Measurements from ENCODE around the gene NOSTRIN. TPM values are rescaled to one million over a fixed set of nuclear protein-coding genes. Genes with fewer than 3 reads are reported as not detected.

The NOSTRIN gene
- total RNA-seq, 1 experiment from 2014 or later = 3.1 TPM

- Histone ChIP-seq H3K4me2 (ENCODE audit: low read length) (no peak overlapping the region), H3K27me3 (ENCODE audit: insufficient read depth, low read length) (no peaks in the 10 kb centered on the region), H2AFZ (ENCODE audit: low read depth, low read length, poor library complexity, severe bottlenecking) (no peak overlapping the region), H4K20me1 (ENCODE audit: insufficient read depth) (no peaks in the 10 kb centered on the region), H3K27ac (ENCODE audit: low read depth, low read length) (no peak overlapping the region), H3K9me3 (ENCODE audit: control insufficient read depth in 1 of 2, insufficient read depth in 1 of 2, low read depth in 1 of 2, low read length in 2 of 2) (no peaks in the 10 kb centered on the region), H3K4me3 (replicated peaks in 1 of 2; ENCODE audit: low read depth in 1 of 2, low read length in 2 of 2) (no peak overlapping the region), H3K9ac (ENCODE audit: low read length) (no peak overlapping the region), H3K36me3 (ENCODE audit: control insufficient read depth in 1 of 2, insufficient read depth in 2 of 2, low read length in 2 of 2) (no peaks in the 10 kb centered on the region), H3K9me2 (ENCODE audit: insufficient read depth) (no peaks in the 10 kb centered on the region), H3K79me2 (ENCODE audit: insufficient read depth, low read length) (no peaks in the 10 kb centered on the region), H3K4me1 (ENCODE audit: control insufficient read depth in 1 of 2, insufficient read depth in 2 of 2, low read length in 2 of 2) (no peaks in the 10 kb centered on the region)
- DNase-seq (ENCODE audit: low read depth, low spot score) = no peak
- TF ChIP-seq, protein P1, sequence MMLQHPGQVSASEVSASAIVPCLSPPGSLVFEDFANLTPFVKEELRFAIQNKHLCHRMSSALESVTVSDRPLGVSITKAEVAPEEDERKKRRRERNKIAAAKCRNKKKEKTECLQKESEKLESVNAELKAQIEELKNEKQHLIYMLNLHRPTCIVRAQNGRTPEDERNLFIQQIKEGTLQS (IDR thresholded peaks at IDR 0.05) = no peak
- TF ChIP-seq JUND (IDR thresholded peaks at IDR 0.05) (no peak), ELF1 (IDR thresholded peaks at IDR 0.05; ENCODE audit: borderline replicate concordance, low read depth) (no peak), REST (IDR thresholded peaks at IDR 0.05; ENCODE audit: low read depth) (no peak), SRF (IDR thresholded peaks at IDR 0.05; ENCODE audit: low read depth) (no peak), SIN3A (IDR thresholded peaks at IDR 0.05; ENCODE audit: low read depth) (no peak), EGR1 (IDR thresholded peaks at IDR 0.05; ENCODE audit: low read depth) (no peak)
- no peak for ATAC-seq
- intact Hi-C loops (cut with micrococcal nuclease) = no loop called here
- BruUV-seq (replicated peaks) = no TSS peak
- ChIA-PET POLR2A (no interaction called here), RAD21 (ENCODE audit: low non-redundant PET in 1 of 2, low total read pairs in 2 of 2, uncharacterized antibody in 2 of 2, unreplicated experiment in 2 of 2) (no interaction called here), CTCF (no interaction called here)
Observed at GRCh38 chr2:168843253-168843652, 40.8 kb downstream of the NOSTRIN start.

- ChIA-PET CTCF (no interaction called here), RAD21 (ENCODE audit: low non-redundant PET in 1 of 2, low total read pairs in 2 of 2, uncharacterized antibody in 2 of 2, unreplicated experiment in 2 of 2) (no interaction called here), POLR2A (no interaction called here)
- Histone ChIP-seq H2AFZ (ENCODE audit: low read depth, low read length, poor library complexity, severe bottlenecking) (no peak overlapping the region), H3K9ac (ENCODE audit: low read length) (no peak overlapping the region), H3K4me3 (replicated peaks in 1 of 2; ENCODE audit: low read depth in 1 of 2, low read length in 2 of 2) (no peak overlapping the region), H3K36me3 (ENCODE audit: control insufficient read depth in 1 of 2, insufficient read depth in 2 of 2, low read length in 2 of 2) (no peaks in the 10 kb centered on the region), H3K9me3 (ENCODE audit: control insufficient read depth in 1 of 2, insufficient read depth in 1 of 2, low read depth in 1 of 2, low read length in 2 of 2) (no peaks in the 10 kb centered on the region), H3K79me2 (ENCODE audit: insufficient read depth, low read length) (no peaks in the 10 kb centered on the region), H3K27ac (ENCODE audit: low read depth, low read length) (no peak overlapping the region), H3K27me3 (ENCODE audit: insufficient read depth, low read length) (no peaks in the 10 kb centered on the region), H4K20me1 (ENCODE audit: insufficient read depth) (no peaks in the 10 kb centered on the region), H3K9me2 (ENCODE audit: insufficient read depth) (no peaks in the 10 kb centered on the region), H3K4me2 (ENCODE audit: low read length) (no peak overlapping the region), H3K4me1 (ENCODE audit: control insufficient read depth in 1 of 2, insufficient read depth in 2 of 2, low read length in 2 of 2) (peaks cover 0 to 14% of the 10 kb centered on the region in 2 experiments; a peak in 2 of 4 replicates)
- DNase-seq (ENCODE audit: low read depth, low spot score) = no peak
- no TSS peak for BruUV-seq (replicated peaks)
- intact Hi-C loops (cut with micrococcal nuclease) = no loop called here
- ATAC-seq = no peak
- TF ChIP-seq MAX (IDR thresholded peaks at IDR 0.05) = no peak
- TF ChIP-seq SP1 (IDR thresholded peaks at IDR 0.05; ENCODE audit: low read depth) = no peak
- TF ChIP-seq CEBPB (IDR thresholded peaks at IDR 0.05; ENCODE audit: low read depth) = no peak
- TF ChIP-seq ZNF274 (IDR thresholded peaks at IDR 0.05; ENCODE audit: low read depth, low read length) = no peak
- no peak for TF ChIP-seq JUND (IDR thresholded peaks at IDR 0.05)
- no peak for TF ChIP-seq YY1 (IDR thresholded peaks at IDR 0.05; ENCODE audit: extremely low read depth, insufficient replicate concordance, low read depth, low read length)
- no peak for TF ChIP-seq CBX3 (IDR thresholded peaks at IDR 0.05; ENCODE audit: low read depth)
- no peak for TF ChIP-seq REST (IDR thresholded peaks at IDR 0.05; ENCODE audit: low read depth)
- TF ChIP-seq, protein P1 (IDR thresholded peaks at IDR 0.05) = no peak
- TF ChIP-seq EGR1 (IDR thresholded peaks at IDR 0.05; ENCODE audit: low read depth) = no peak
Observed at GRCh38 chr2:168848225-168848624, 45.8 kb downstream of the NOSTRIN start.

All from HCT116 (cell line).